ENCODE measurements around the gene CHTF18. TPM values are rescaled to one million over a fixed set of nuclear protein-coding genes. Genes with fewer than 3 reads are reported as not detected.

CHTF18 gene
- total RNA-seq, 1 donor from 2014 or later: 42.4 TPM

- H3K4me1 Mint-ChIP-seq: no peaks in the 10 kb centered on the region
- POLR2A ChIA-PET: no interaction called here
- peaks cover under 1% of the 10 kb centered on the region for H3K27me3 Mint-ChIP-seq
- intact Hi-C loops (cut with micrococcal nuclease): no loop called here
- ATAC-seq (ENCODE audit: low read depth): no peak
- CTCF ChIA-PET: no interaction called here
- no peak for DNase-seq
- no peak overlapping the region for H3K4me3 Mint-ChIP-seq
- no peak for TF ChIP-seq CTCF (IDR thresholded peaks at IDR 0.05)
- H3K27ac Mint-ChIP-seq: no peak overlapping the region
- H3K36me3 Mint-ChIP-seq (ENCODE audit: low read depth): no peaks in the 10 kb centered on the region
- H3K9me3 Mint-ChIP-seq: peaks cover 5% of the 10 kb centered on the region
Observed at GRCh38 chr16:830871-831570, 42.6 kb downstream of the CHTF18 start.

- CTCF ChIA-PET: no interaction called here
- peaks cover 10% of the 10 kb centered on the region for H3K9me3 Mint-ChIP-seq
- TF ChIP-seq CTCF (IDR thresholded peaks at IDR 0.05): no peak
- H3K36me3 Mint-ChIP-seq (ENCODE audit: low read depth): no peaks in the 10 kb centered on the region
- no peaks in the 10 kb centered on the region for H3K4me1 Mint-ChIP-seq
- DNase-seq (no peak), ATAC-seq (ENCODE audit: low read depth) (no peak)
- H3K27me3 Mint-ChIP-seq: no peaks in the 10 kb centered on the region
- no peak overlapping the region for H3K27ac Mint-ChIP-seq
- H3K4me3 Mint-ChIP-seq: no peak overlapping the region
- intact Hi-C loops (cut with micrococcal nuclease): no loop called here
- POLR2A ChIA-PET: no interaction called here
Observed at GRCh38 chr16:831571-832413, 43.4 kb downstream of the CHTF18 start.

- H3K27ac Mint-ChIP-seq: no peak overlapping the region
- intact Hi-C loops (cut with micrococcal nuclease): no loop called here
- no peak for TF ChIP-seq CTCF (IDR thresholded peaks at IDR 0.05)
- no peaks in the 10 kb centered on the region for H3K36me3 Mint-ChIP-seq (ENCODE audit: low read depth)
- no peaks in the 10 kb centered on the region for H3K4me1 Mint-ChIP-seq
- ATAC-seq (ENCODE audit: low read depth) (no peak), DNase-seq (no peak)
- CTCF ChIA-PET: no interaction called here
- H3K27me3 Mint-ChIP-seq: no peaks in the 10 kb centered on the region
- POLR2A ChIA-PET: no interaction called here
- peaks cover 10% of the 10 kb centered on the region for H3K9me3 Mint-ChIP-seq
- H3K4me3 Mint-ChIP-seq: no peak overlapping the region
Observed at GRCh38 chr16:832652-833336, 44.4 kb downstream of the CHTF18 start.

- DNase-seq: no peak
- no peak for TF ChIP-seq CTCF (IDR thresholded peaks at IDR 0.05)
- Mint-ChIP-seq H3K36me3 (ENCODE audit: low read depth) (no peaks in the 10 kb centered on the region), H3K27ac (no peak overlapping the region), H3K4me1 (no peaks in the 10 kb centered on the region), H3K4me3 (no peak overlapping the region), H3K9me3 (peaks cover 10% of the 10 kb centered on the region), H3K27me3 (no peaks in the 10 kb centered on the region)
- intact Hi-C loops (cut with micrococcal nuclease): no loop called here
- no peak for ATAC-seq (ENCODE audit: low read depth)
- ChIA-PET CTCF (no interaction called here), POLR2A (no interaction called here)
Observed at GRCh38 chr16:833411-833810, 45.0 kb downstream of the CHTF18 start.

- intact Hi-C loops (cut with micrococcal nuclease): no loop called here
- Mint-ChIP-seq H3K4me1 (no peaks in the 10 kb centered on the region), H3K27ac (no peak overlapping the region), H3K9me3 (peaks cover 10% of the 10 kb centered on the region), H3K4me3 (no peak overlapping the region), H3K27me3 (no peaks in the 10 kb centered on the region), H3K36me3 (ENCODE audit: low read depth) (no peaks in the 10 kb centered on the region)
- ChIA-PET CTCF (no interaction called here), POLR2A (no interaction called here)
- ATAC-seq (ENCODE audit: low read depth): no peak
- DNase-seq: no peak
- no peak for TF ChIP-seq CTCF (IDR thresholded peaks at IDR 0.05)
Observed at GRCh38 chr16:835373-835772, 47.0 kb downstream of the CHTF18 start.

Measured in activated B cell treated with CpG ODN at 0.5 μM for 24 hours (primary cell).